ENCODE data around the gene SEC11C. TPM values are rescaled to one million over a fixed set of nuclear protein-coding genes. Genes with fewer than 3 reads are reported as not detected.

Gene SEC11C
- total RNA-seq (ENCODE audit: low replicate concordance): 7.8 and 8.7 TPM in 2 replicates

DNA sequence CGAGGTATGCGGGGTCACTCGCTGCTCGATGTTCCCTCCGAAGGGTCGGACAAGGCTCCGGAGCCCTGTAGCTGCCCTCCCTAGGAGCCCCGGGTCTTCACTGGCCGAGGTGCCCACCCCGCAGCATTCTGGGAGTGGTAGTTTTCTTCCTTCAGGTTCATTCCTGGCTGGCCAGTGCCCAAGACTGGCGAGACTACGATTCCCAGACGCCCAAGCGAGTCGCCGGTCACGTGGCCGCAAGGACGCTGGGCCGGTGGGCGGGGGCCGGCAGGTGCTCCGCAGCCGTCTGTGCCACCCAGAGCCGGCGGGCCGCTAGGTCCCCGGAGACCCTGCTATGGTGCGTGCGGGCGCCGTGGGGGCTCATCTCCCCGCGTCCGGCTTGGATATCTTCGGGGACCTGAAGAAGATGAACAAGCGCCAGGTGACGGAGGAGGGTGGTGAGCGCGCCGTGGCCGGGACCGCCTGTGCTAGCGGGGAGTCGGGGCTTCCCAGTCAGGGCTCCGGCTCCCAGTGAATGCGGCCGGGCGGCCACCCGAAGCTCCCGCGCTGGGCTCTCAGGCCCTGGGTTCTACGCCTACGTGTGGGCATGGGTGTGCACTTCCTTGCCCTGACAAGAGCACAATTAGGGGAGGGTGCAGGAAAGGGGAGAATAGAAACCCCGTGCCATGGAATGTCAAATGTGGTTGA is at the start of gene SEC11C:
TSS of gene SEC11C (plus strand) at position 270 of the 687 bp plus-strand sequence. CDS start at position 335, 65 bp downstream.

Other genes starting within 250 kb of the SEC11C start
- not detected in 2 replicates for gene GRP, start 80.3 kb downstream of the SEC11C start, total RNA-seq (ENCODE audit: low replicate concordance)
- gene RAX, start 133.6 kb downstream of the SEC11C start, total RNA-seq (ENCODE audit: low replicate concordance): not detected in 2 replicates
- not detected in 2 replicates for gene CPLX4, start 178.8 kb downstream of the SEC11C start, total RNA-seq (ENCODE audit: low replicate concordance)
- 119 and 174 TPM in 2 replicates for gene LMAN1, start 219.4 kb downstream of the SEC11C start, total RNA-seq (ENCODE audit: low replicate concordance)